CD4-positive, alpha-beta T cell treated with Interleukin-15 for 1 hour (primary cell): ENCODE data around the gene ZNF555.
"Not testable (repeated sequence)": the region's sequence is repeated elsewhere in the genome, so short reads cannot be mapped to it uniquely, and the experiment has no call there.

Experiments used
- DNase-seq: peaks from one replicate; pipeline ENCODE4 v3.0.0-alpha.2; 2020

Gene ZNF555

DNA sequence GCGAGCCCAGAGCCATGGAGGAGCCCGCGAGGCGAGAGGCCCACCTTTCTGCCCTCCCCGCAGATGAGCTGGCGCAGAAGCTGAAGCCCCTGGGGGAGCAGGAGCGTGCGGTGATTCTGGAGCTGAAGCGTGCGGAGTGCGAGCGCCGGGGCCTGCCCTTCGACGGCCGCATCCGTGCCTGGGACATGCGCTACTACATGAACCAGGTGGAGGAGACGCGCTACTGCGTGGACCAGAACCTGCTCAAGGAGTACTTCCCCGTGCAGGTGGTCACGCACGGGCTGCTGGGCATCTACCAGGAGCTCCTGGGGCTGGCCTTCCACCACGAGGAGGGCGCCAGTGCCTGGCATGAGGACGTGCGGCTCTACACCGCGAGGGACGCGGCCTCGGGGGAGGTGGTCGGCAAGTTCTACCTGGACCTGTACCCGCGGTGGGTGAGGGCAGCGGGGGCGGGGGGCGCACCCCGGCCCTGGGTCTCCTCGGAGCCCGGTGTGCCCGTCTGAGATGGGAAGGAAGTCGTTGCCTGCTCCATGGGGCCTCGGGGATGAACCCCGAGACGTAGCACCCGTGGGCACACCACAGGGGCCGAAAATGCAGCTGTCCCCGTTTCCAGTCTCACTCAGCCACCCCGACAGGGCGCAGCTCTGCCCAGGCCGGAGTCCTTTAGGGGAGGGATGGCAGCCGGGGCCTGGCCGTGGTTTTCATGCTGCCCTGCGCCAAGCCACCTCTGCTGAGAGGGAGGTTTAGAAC, 33.7 kb upstream of the ZNF555 start:
- no peak for DNase-seq

DNA sequence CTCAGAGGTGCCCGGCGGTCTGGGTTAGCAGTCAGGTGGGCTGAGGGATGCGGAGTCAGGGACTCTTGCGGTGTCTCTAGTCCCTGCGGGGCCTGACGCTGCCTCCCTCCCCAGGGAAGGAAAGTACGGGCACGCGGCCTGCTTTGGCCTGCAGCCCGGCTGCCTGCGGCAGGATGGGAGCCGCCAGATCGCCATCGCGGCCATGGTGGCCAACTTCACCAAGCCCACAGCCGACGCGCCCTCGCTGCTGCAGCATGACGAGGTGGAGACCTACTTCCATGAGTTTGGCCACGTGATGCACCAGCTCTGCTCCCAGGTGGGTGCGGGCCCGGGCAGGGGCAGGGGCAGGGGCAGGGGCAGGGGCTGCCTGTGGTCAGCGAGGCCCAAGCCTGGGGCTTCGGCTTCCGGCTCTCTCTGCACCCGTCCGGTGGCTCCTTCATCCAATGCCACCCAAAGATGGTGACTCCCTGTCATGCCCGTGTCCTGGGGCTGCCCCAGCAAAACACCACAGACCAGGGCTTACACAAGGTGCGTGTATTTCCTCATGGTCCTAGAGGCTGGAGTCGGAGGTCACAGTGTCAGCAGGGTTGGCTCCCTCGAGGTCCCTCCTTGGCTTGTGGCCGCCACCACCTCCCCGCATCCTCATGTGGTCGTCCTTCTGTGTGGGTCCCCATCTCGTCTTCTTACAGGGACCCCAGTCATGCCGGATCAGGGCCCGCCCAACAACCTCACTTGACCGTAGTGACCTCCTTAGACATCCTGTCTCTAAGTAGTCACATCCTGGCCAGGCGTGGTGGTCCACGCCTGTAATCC, 32.9 kb upstream of the ZNF555 start:
- DNase-seq, result no peak

DNA sequence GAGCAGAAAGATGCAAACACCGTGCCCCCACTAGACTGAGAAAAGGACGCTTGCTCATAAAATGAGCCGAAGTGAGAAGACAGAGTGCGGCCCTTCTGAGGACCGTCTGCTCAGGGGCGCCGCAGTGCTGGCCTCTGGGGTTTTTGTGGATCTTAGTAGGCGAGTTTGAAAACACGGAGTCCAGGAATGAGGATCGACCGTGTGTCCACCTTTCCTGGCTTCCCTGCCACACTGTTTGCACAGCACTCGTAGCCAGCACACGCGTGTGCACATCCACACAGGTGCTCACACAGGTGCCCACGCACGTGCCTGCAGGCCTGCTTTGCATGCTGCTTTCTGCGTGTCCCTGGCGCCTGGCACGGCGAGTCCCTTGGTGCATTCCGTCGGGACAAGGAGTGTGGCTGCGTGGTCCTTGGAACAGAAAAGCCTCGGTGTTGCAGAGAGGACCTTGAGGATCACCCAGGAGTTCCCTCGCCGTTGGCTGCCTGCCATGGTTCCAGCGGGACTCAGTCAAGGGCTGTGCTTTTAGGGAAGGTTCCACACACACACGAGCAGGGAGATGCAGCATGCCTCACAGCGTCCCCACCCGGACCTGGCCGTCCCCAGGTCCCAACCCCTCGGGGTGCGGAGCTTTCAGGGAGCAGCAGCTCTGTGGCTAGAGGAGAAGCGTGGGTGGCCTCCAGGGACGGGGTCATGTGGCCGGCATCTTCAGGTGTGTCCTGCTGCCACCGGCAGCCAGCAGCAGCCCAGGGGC, 31.7 kb upstream of the ZNF555 start:
- no peak for DNase-seq

DNA sequence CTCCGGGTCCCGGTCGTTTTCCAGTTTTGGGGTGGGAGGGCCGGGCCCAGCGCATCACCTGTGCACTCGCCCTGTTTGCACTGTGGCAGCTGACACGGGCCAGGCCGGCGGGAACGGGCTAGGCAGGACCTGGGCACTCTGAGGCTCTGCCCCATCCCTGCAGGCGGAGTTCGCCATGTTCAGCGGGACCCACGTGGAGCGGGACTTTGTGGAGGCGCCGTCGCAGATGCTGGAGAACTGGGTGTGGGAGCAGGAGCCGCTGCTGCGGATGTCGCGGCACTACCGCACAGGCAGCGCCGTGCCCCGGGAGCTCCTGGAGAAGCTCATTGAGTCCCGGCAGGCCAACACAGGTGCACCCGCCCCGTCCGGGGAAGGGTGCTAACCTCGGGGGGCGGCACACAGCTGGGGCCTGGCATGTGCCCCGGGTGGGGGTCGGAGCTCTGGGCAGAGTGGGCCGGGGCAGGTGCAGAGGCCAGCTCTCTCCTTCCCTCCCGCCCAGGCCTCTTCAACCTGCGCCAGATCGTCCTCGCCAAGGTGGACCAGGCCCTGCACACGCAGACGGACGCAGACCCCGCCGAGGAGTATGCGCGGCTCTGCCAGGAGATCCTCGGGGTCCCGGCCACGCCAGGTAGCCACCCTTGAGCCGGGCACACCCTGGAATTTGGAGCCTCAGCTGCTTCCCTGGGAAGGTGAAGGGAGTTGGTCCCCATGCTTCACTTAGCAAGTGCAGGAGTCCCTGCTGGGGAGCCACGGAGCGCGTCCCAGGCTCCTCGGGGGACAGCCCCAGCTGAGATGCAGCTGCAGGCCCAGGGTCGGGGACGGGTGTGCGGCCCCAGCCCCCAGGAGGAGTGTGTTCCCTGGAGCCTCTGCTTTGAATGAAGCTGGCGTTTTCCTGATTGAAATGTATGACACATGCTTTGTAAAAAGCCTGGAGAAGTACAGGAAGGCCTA, 30.9 kb upstream of the ZNF555 start:
- DNase-seq, result no peak

DNA sequence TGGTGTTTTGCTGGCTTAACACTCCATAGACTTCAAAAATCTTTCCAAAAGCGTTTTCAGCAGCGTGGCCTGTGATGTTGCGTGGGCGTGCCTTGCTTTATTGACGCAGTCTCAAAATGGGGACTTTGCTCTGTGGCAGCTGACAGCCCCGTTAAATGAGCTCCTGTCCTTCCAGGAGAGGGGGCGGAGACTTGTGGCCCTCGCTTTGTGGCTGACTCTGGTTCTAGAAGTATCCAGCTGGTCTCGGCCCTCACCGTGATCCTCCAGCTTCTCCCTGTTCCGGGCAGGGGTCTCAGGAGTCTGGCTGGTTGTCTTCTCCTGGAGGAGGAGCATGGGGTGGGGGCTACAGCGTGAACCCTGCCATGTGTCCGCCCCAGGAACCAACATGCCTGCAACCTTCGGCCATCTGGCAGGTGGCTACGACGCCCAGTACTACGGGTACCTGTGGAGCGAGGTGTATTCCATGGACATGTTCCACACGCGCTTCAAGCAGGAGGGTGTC, 30.0 kb upstream of the ZNF555 start:
- no peak for DNase-seq

DNA sequence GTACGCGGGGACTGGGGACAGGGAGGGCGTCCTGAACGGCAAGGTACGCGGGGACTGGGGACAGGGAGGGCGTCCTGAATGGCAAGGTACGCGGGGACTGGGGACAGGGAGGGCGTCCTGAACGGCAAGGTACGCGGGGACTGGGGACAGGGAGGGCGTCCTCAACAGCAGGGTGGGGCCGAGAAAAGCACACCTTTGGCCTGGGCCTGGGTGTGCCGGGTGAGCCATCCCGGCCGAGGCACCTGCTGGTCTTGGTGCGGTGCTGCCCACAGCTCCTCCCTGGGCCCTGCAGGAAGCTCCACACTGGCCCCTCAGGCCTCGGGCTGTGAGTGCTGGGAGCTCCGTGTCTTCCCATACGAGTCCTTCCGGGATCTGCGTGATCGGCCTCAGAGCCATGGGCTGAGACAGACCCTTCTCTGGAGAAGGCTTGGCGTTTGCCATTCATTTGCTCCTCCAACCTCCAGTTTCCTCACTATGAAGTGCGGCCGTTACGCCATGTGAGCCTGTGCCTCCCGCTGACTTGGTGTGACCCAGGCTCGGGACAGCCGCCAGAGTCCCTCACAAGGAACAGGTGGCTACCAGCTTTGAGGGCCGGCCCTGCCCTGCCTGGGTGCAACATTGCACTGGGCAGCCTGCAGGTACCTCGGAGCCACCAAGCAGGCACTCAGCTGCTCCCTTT, 29.4 kb upstream of the ZNF555 start:
- DNase-seq, result no peak

DNA sequence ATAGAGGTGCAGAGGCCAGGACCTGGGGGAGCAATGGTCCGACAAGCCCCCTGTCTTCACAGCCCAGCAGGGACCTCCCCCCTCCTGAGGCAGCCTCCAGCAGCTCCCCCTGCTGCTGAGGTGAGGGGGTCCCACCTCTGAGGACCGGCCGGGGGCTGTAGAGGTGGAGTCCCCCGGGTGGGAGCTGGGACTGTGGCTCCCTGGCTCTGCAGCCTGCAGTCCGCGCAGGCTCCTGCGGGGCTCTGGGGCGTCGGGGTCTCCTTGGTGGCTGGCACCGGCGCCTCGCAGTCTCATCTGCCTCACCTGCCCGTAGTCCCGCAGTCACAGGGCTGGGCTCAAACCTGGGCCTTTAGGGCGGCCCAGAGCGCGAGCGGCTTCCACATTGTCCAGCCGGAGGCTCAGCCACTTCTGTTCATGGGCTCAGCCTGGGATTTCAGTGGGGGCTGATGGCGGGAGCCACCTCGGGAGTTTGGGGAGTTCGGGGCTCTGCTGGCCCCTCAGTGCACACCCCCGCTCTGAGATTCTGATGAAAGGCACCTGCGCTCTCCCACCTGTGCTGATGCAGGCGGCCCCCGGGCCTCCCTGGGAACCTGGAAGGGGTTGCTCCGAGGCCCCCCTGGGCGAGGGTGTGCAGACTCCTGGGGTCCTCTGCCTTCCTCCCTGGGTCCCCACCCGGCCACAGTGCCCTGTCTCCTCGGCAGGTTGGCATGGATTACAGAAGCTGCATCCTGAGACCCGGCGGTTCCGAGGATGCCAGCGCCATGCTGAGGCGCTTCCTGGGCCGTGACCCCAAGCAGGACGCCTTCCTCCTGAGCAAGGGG, 28.7 kb upstream of the ZNF555 start:
- no peak for DNase-seq

DNA sequence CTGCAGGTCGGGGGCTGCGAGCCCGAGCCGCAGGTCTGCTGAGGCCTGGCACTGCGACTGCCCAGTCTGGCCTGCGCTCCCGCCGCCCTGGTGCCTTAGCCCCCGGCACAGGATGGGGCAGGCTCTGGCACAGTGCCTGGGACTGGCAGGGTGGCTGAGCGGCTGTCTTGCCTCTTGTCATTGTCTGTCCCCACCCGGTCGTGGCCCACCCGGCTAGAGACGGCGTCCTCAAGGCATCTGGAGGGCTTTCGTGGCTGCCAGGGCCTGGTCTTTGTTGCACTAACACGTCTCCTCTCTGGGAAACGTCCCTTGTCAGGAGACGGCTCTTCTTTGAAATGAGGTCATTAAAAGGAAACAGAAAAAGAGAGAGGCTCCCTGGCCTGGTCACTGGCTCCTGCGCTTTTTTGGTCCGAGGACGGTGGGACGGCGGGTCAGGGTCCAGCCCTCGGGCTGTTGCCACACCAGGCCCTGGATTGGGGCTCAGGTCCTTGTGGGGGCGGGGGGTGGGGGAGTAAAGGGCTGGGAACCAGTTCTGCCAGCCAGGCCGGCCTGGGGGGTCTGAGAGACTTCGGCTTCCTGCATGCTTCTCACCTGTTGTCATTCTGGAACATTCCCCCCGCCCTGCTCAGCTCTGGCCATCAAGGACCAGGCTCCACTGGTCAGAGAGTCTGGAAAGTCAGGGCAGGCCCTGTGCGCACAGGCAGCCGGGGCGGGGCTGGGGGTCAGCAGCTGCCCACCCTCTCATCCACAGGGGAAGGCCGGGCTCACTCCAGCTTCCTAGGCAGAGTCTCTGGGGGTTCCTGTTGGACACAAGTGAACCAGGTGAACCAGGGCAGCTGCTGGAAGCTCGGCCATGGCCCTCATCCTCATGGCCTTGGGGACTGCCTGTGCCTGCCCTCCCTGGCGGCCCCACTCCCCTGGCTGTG, 27.8 kb upstream of the ZNF555 start:
- DNase-seq, result no peak

DNA sequence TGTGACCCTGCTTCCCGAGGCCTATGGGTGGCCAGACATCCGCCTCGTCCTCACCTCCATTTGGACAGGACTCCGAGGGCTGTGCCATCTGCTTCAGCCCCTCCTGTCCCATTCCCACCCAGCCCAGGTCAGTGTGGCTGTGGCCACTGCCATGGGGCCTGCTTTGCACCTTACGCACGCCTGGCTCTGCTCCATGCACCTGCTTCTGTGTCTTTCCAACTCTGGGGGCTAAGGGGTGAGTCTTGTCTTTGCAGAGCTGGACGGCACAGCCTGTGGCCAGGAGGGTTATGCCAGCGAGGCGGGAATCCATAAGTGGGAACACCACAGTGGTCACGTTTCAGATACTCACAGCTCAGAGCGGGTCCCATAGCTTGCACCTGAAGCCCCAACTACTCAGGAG, 26.8 kb upstream of the ZNF555 start:
- DNase-seq, result no peak

DNA sequence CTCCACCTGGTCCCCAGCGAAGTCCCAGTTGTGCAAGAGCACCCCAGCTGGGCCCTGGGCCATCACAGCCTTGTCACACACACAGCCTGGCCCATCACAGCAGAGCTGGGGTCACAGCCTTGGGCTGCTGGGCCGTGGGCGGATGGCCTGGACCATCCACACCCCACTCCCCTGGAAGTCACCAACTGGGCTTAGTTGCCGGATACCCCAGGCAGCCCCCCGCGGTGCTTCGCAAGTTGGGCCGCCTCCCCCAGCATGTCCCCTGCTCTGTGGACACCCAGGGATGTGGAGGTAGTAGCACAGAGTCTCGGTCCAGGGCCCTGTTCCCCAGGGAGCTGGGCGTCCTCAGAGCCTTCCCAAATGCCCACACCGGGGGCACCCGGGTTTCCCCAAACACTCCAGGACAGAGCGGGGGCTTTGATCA, 26.1 kb upstream of the ZNF555 start:
- no peak for DNase-seq

DNA sequence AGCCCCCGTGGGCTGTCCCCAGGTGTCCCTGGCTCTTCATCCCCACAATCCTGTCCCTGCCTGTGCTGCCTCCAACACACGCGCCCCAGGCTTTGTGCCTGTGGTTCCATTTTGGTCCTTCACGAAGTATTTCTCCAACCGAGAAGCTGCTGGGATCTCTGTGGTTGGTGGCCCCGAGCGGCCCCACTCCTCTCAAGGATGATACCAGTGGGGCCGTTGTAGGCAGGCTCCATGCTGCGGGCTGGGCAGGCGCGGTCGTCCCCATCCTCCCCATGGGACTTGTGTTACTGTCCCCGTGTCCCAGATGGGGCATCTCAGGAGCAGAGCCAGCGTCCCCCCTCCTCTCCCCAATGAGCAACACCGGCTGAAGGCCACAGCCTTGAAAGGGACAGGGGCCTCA, 25.4 kb upstream of the ZNF555 start:
- no peak for DNase-seq

DNA sequence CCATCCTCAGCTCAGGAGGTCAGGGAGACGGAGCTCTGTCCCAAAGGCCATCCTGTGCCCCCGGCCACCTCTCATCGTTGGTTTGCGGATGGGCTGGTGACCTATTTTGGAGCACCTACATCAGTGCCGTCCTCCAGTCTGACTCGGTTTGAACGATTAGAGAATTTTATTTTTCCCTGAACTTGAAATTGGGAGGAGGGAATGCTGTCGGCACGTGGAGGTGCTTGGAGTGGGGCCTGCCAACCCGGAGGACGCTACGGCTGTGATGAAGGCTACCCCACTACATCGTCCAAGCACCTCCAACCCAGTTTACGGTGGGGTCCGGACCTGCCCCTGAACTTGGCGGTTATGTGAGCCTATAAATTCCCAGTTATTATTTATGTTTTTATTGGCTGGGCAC, 24.6 kb upstream of the ZNF555 start:
- no peak for DNase-seq

DNA sequence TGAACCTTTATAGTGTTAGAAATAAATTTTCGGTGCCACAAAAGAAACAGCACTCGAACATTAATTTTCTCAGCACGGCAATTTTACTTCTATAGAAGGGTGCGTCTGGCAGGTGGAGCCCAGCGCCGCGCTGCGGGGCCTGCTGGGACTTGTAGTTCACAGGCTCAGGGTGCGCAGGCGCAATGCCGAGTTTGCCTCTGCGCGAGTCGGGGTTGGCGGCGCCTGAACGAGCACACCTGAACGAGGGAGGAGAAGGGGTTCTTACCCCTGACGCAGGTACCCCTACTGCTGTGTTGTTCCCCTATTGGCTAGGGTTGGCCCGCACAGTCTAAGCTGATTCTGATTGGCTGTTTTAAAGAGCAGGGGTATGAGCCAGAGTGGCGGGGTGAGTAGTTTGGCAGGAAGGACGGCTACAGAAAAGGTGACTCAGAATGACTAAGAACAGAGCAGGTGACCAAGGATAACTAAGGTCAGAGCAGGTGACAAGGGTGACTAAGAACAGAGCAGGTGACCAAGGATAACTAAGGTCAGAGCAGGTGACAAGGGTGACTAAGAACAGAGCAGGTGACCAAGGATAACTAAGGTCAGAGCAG, 23.9 kb upstream of the ZNF555 start:
- DNase-seq, result not testable (repeated sequence)

DNA sequence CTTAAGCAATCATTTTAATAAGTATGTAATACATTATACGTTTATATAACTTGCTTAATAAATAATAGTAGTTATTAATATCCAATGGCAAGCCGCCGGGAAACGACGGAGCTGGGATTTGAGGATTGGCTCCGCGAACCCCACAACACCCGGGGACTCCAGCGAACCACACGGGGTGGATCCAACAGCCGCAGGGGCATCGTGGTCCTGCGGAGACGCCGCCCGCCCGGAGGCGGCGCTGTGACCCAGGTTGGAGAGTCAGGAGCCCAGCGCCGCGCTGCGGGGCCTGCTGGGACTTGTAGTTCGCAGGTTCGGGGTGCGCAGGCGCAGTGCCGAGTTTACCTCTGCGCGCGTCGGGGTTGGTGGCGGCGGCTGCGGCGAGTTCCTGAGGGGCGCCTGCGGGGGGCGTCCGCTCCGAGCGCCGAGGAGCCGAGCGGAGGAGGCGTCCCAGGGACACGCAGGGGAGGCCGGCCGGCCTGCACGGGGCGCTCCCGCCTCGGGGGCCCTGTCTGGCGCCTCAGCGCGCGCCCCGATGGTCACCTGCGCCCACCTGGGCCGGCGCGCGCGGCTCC, 21.6 kb upstream of the ZNF555 start, which contains the start of gene ZNF554:
TSS of gene ZNF554 (plus strand) at position 329 of the 572 bp plus-strand sequence. CDS start at position 533, 204 bp downstream.
- DNase-seq, result peak; percentile 97

DNA sequence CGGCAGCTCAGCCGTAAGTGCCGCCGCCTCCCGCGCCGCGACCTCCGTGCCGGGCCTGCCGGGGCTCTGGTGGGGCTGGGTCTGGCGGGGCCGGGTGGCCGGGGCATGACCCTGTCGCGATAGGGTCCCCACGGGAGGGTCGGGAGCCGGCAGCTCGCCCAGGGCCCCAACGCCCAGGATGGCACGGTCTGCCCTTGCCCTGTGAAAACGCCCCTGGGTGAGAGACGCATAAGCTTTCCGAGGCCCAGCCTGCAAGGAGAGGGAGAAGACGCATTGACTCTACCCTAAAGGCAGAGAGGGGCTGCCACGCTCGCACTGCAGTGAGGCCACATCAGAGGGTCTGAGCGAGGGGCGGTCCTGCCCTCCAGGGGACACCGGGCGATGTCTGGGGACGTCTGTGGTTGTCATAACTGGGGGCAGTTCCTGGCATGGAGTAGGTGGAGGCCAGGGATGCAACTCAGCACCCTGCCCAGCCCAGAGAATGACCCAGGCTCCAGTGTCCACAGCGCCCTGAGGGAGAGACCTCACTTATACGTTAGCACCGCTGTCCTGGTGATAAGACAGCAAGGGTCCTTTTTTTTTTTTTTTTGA, 21.1 kb upstream of the ZNF555 start:
- DNase-seq, result no peak

DNA sequence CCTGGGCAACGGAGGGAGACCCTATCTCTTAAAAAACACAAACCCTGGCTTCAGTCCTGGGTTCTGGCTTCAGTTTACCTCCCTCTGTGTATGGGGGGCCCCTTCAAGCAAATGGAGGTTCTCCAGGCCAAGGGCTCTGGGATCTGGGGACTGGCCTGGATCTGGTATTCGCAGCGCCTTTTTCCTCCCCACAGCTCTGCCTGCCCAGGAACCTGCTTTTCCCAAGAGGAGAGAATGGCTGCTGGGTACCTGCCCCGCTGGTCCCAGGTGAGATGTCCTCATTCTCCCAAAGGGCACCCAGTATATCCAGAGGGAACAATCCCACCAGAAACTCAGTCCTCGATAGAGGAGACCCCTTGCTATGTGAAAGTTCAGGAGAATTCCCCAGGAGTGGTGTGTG, 18.4 kb upstream of the ZNF555 start:
- no peak for DNase-seq

DNA sequence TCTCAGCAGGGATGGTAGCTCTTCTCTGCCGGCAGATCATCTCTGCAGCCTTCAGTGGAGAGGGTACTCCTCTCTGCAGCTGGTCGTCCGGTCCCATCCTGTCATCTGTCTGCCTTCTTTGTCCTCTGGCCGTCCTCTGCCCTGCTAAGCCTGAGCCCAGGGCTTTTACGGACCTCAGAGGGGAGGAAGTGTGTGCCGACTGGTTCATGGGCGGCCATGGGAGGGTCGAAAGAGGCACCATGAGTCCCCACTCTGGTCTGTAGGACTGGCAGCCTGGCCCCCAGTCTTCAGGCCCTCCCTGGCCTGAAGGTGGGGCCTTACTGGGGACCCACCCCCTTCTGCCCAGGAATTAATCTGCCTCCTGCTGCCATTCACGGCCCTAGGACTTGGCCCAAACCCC, 17.6 kb upstream of the ZNF555 start:
- no peak for DNase-seq

DNA sequence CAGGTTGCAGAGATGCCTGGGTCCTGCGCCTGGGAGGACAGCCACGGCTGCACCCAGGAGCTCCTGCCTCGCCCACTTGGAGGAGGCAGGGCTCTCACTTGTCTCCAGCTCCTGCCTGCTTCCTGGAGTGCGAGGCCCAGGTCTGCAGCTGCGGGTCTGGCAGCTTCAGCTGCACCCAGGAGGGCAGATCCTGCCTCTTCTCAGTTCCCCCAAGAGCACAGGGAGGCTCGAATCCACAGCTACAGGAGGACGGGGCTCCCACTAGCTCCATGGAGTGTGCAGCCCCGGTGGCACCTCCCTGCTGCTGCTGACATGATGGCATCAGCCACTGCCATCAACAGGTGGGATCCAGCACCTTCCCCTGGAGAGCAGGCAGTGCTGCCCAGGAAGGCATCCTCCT, 17.1 kb upstream of the ZNF555 start:
- no peak for DNase-seq
